ENCODE results near the gene SPRY2. TPM values are rescaled to one million over a fixed set of nuclear protein-coding genes. Genes with fewer than 3 reads are reported as not detected.

SPRY2 gene
- total and polyA plus RNA-seq, 2 of the 8 experiments (the other 6 are each of a cell fraction or from before 2014, with no cell fraction given), result 37.7 to 37.9 TPM

DNA sequence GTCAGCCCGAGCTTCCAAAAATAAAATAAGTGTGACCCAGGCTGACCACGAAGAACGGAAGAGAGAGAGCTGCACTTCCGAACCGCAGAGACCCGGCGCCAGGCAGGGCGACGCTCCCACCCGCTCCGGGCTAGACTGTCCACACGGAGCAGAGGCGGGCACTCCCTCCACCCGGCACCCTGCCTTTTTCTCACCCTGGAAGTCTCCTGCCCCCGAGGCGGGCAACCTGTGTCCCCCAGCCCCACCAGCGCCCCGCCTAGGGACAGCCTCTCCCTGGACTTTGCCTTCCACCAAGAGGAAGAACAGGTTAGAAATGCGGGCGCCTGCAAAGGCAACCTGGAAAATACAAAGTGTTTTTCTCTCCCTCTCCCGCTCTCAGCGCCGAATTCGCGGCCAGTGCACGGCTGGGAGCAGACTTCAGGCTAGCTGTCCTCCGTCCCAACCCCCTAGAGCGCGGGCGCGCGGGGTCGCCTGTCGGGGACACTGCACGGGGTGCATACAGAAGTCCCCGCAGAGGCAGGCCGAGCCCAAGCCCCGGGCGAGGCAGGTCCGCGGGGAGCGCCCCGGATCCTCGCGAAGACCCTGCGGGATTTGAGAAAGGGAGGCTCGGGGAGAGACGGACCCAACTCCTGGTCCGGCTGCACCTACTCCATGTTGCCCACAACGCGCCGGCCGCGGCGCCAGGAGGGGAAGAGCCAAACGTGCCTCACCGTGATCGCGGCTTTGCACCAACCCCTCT, 845 bp downstream of the SPRY2 start (continued):
- TF ChIP-seq, protein P1, sequence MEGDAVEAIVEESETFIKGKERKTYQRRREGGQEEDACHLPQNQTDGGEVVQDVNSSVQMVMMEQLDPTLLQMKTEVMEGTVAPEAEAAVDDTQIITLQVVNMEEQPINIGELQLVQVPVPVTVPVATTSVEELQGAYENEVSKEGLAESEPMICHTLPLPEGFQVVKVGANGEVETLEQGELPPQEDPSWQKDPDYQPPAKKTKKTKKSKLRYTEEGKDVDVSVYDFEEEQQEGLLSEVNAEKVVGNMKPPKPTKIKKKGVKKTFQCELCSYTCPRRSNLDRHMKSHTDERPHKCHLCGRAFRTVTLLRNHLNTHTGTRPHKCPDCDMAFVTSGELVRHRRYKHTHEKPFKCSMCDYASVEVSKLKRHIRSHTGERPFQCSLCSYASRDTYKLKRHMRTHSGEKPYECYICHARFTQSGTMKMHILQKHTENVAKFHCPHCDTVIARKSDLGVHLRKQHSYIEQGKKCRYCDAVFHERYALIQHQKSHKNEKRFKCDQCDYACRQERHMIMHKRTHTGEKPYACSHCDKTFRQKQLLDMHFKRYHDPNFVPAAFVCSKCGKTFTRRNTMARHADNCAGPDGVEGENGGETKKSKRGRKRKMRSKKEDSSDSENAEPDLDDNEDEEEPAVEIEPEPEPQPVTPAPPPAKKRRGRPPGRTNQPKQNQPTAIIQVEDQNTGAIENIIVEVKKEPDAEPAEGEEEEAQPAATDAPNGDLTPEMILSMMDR (IDR thresholded peaks at IDR 0.05; ENCODE audit: control extremely low read depth in 1 of 3, insufficient read depth in 1 of 3, low read depth in 1 of 3, low read length in 3 of 3), result no peak
- TF ChIP-seq BCL11A (IDR thresholded peaks at IDR 0.05; ENCODE audit: low read depth in 2 of 2, low read length in 2 of 2) (no peak), SAP30 (IDR thresholded peaks at IDR 0.05; ENCODE audit: insufficient read depth, insufficient replicate concordance, low read length) (peak; percentile 19), HDAC6 (IDR thresholded peaks at IDR 0.05; ENCODE audit: low read depth, low read length) (no peak), SUZ12 (IDR thresholded peaks at IDR 0.05; ENCODE audit: low read length) (no peak), MAFK (IDR thresholded peaks at IDR 0.05; ENCODE audit: low read depth, low read length) (no peak), CHD2 (IDR thresholded peaks at IDR 0.05; ENCODE audit: low read length) (no peak), PHF8 (conservative IDR thresholded peaks at IDR 0.05; ENCODE audit: low read depth, low read length) (no peak; the same call in none of the 2 replicates), HDAC2 (IDR thresholded peaks at IDR 0.05; ENCODE audit: borderline replicate concordance in 1 of 2, low read depth in 2 of 2, low read length in 2 of 2) (no peak), POLR2AphosphoS5 (IDR thresholded peaks at IDR 0.05; ENCODE audit: low read depth, low read length) (peak; percentile 25; the same call in 1 of the 2 replicates)
- TF ChIP-seq, protein P2, sequence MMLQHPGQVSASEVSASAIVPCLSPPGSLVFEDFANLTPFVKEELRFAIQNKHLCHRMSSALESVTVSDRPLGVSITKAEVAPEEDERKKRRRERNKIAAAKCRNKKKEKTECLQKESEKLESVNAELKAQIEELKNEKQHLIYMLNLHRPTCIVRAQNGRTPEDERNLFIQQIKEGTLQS (IDR thresholded peaks at IDR 0.05; ENCODE audit: insufficient read depth, low read depth, low read length), result no peak

Data from H1 (cell line).